GM12878 (cell line): ENCODE measurements around the gene IQCH. TPM values are rescaled to one million over a fixed set of nuclear protein-coding genes. Genes with fewer than 3 reads are reported as not detected.

Experiments
- ATAC-seq: fragments of 200-7000 bp; cut with Tn5 transposase; 3 replicates; pipeline ENCODE4 v1.9.1; 2020; ENCODE audit warnings: mild to moderate bottlenecking, moderate library complexity
- BruUV-seq: library from RNA; stranded (reverse); fragments of 400-500 nt; replicated peaks from 2 replicates; lab custom pipeline; 2021; lab: Mats Ljungman, UMichigan
- CTCF ChIA-PET: fragments of 300-600 bp; sonication (Branson Sonifier 250); formaldehyde crosslinking; extraction: SDS; loops from one replicate; lab custom pipeline; 2021; ENCODE audit warnings: inconsistent platforms; lab: Yijun Ruan, JAX
- POLR2A ChIA-PET: fragments of 350-600 bp; formaldehyde crosslinking; extraction: SDS; loops from one replicate; lab custom pipeline; 2021; ENCODE audit warnings: inconsistent platforms; lab: Charles Lee
- RAD21 ChIA-PET: fragments of 300-600 bp; sonication (Branson Sonifier 250); formaldehyde crosslinking; loops from one replicate; lab custom pipeline; 2023; ENCODE audit warnings: antibody characterized with exemption; ENCODE audit not compliant: unreplicated experiment; lab: Charles Lee
- SMC1A ChIA-PET: fragments of 300-600 bp; sonication (Branson Sonifier 250); formaldehyde crosslinking; loops from one replicate; lab custom pipeline; 2023; ENCODE audit not compliant: unreplicated experiment, uncharacterized antibody; lab: Charles Lee
- DNase-seq: peaks from one replicate; pipeline ENCODE4 v3.0.0-alpha.2; 2011; ENCODE audit warnings: low read depth, low spot score
- FAIRE-seq: peaks from 3 replicates; lab custom pipeline; 2011; peaks lifted over from hg19 to GRCh38; lab: Jason Lieb, UNC
- H2AFZ ChIP-seq: 2 replicates; pipeline ENCODE4 v1.6.0; 2011; ENCODE audit warnings: low read depth, low read length, control low read depth; ENCODE audit not compliant: control insufficient read depth
- H3K27ac ChIP-seq: 2 replicates; pipeline ENCODE4 v1.5.1; 2011; ENCODE audit warnings: control low read depth; ENCODE audit not compliant: control insufficient read depth, insufficient read depth
- H3K27me3 ChIP-seq, 2 experiments: replicated peaks in 1 of 2; 2 replicates each; pipeline versions ENCODE4 v1.6.0 to v1.6.1; 2011; ENCODE audit warnings: low read length in 1 of 2; ENCODE audit not compliant: control insufficient read depth in 2 of 2, insufficient read depth in 2 of 2
- H3K36me3 ChIP-seq, 2 experiments: 2 replicates each; pipeline ENCODE4 v1.5.1; 2011; ENCODE audit warnings: low read length in 1 of 2; ENCODE audit not compliant: control insufficient read depth in 2 of 2, insufficient read depth in 2 of 2
- H3K4me1 ChIP-seq: 2 replicates; pipeline ENCODE4 v1.6.1; 2011; ENCODE audit warnings: mild to moderate bottlenecking, low read length, moderate library complexity, mixed read lengths; ENCODE audit not compliant: control insufficient read depth, insufficient read depth
- H3K4me2 ChIP-seq: 2 replicates; pipeline ENCODE4 v1.6.0; 2011; ENCODE audit warnings: control low read depth; ENCODE audit not compliant: control insufficient read depth, insufficient read depth
- H3K4me3 ChIP-seq: fragments of 200-600 bp; sonication (generic); 2 replicates; pipeline ENCODE4 v1.5.1; 2016
- H3K79me2 ChIP-seq: 2 replicates; pipeline ENCODE4 v1.6.0; 2011; ENCODE audit warnings: low read length; ENCODE audit not compliant: control insufficient read depth, insufficient read depth
- H3K9ac ChIP-seq: 2 replicates; pipeline ENCODE4 v1.8.0; 2011; ENCODE audit warnings: low read length, control low read depth, mixed read lengths; ENCODE audit not compliant: control insufficient read depth, insufficient read depth
- H3K9me3 ChIP-seq: replicated peaks from 3 replicates; pipeline ENCODE4 v1.5.1; 2011; ENCODE audit warnings: mild to moderate bottlenecking, low read length; ENCODE audit not compliant: control insufficient read depth, insufficient read depth
- H4K20me1 ChIP-seq: 2 replicates; pipeline ENCODE4 v1.6.0; 2011; ENCODE audit not compliant: control insufficient read depth, insufficient read depth
- CEBPB ChIP-seq, 2 experiments: fragments of 150-350 bp in 1 of 2; IDR thresholded peaks; 2 replicates each; pipeline ENCODE4 v1.6.1; 2012 to 2014; ENCODE audit warnings: low read depth in 2 of 2, low read length in 2 of 2, borderline replicate concordance in 1 of 2, inconsistent platforms in 1 of 2
- NR2C1 ChIP-seq: fragments of 450-650 bp; IDR thresholded peaks from 2 replicates; pipeline ENCODE4 v1.6.1; 2017; ENCODE audit warnings: antibody characterized with exemption, mild to moderate bottlenecking, moderate library complexity
- RUNX3 ChIP-seq: IDR thresholded peaks from 2 replicates; pipeline ENCODE4 v1.6.1; 2012; ENCODE audit warnings: low read length, inconsistent platforms
- SPI1 ChIP-seq: IDR thresholded peaks from 2 replicates; pipeline ENCODE4 v1.6.1; 2011; ENCODE audit warnings: low read depth, mild to moderate bottlenecking, low read length, moderate library complexity, borderline replicate concordance; ENCODE audit not compliant: insufficient read depth
- ZBTB4 ChIP-seq: fragments of 450-650 bp; formaldehyde crosslinking; IDR thresholded peaks from 2 replicates; pipeline ENCODE4 v1.4.0; 2022; ENCODE audit warnings: mild to moderate bottlenecking, moderate library complexity
- WGBS: methylation state at CpG from one replicate; pipeline ENCODE4 v1.1.6; 2016; ENCODE audit warnings: low lambda C conversion rate; ENCODE audit not compliant: insufficient replicate concordance, insufficient coverage; ENCODE audit errors: missing lambda C conversion rate; 5-methylcytosine and 5-hydroxymethylcytosine counted together
- in situ Hi-C: fragments of 300-500 bp; cut with MboI; formaldehyde crosslinking; loops from 9 replicates; pipeline ENCODE4 v1.14.3; 2018; ENCODE audit warnings: mixed read lengths
- intact Hi-C: fragments of 100-400 bp; cut with micrococcal nuclease; formaldehyde crosslinking; loops from one replicate; pipeline ENCODE4 v1.14.2; 2022; ENCODE audit not compliant: unreplicated experiment
- polyA plus RNA-seq, 11 experiments: library from polyadenylated mRNA; depleted of rRNA in 4 of 11; unstranded in 6 of 11; stranded (reverse) in 5 of 11; fragments of >200 nt; fragmentation: Nextera tagmentation in 4 of 11; fragmentation: Illumina TruSeq in 1 of 11; extraction: Ambion mirVana in 4 of 11; extraction: Trizol in 1 of 11; gene quantifications; 1 replicate in 1 of 11; 2 replicates in 10 of 11; pipeline versions ENCODE4 v1.2.1 to v1.2.3, GENCODE V29; 2011 to 2016; ENCODE audit warnings: inconsistent platforms in 2 of 11, missing spikeins in 2 of 11, low read depth in 1 of 11
- total RNA-seq, 4 experiments: library from RNA; depleted of rRNA in 3 of 4; stranded (reverse); fragments of >200 nt in 3 of 4; fragmentation: Illumina TruSeq in 1 of 4; extraction: Trizol in 1 of 4; gene quantifications; 2 replicates each; pipeline versions ENCODE4 v1.2.1 to v1.2.3, GENCODE V29; 2013 to 2021

IQCH gene
- total and polyA plus RNA-seq, 10 of the 15 experiments (the other 5 are each of a cell fraction or from before 2014, with no cell fraction given), result 0.29 to 1.3 (median 0.99) TPM

GRCh38 chr15:67506775-67507747 lies 252.5 kb downstream of the IQCH start:
- FAIRE-seq, result no peak
- TF ChIP-seq CEBPB (IDR thresholded peaks at IDR 0.05; ENCODE audit: borderline replicate concordance in 1 of 2, low read depth in 2 of 2, low read length in 2 of 2) (no peak), SPI1 (peak; percentile 62; the same call in 1 of the 2 replicates), ZBTB4 (CRISPR knock-in tag) (no peak), NR2C1 (no peak), RUNX3 (no peak)
- TF ChIP-seq, all 136 proteins: peak for 1
- H3K27ac ChIP-seq, result no peak overlapping the region
- ChIA-PET RAD21 (interaction anchor here (0.7 kb wide), 2 partner anchors 14 to 331 kb away, joined by 3 read pairs; no protein-coding TSS in a partner anchor), POLR2A (interaction anchor here (1.0 kb wide), 1 partner anchor 14 kb away, joined by 4 read pairs; no protein-coding TSS in a partner anchor), SMC1A (interaction anchor here (0.7 to 2.0 kb wide), 11 partner anchors 9 to 329 kb away, joined by 3 to 8 read pairs (median 3); partner anchors contain the start of gene C15orf61), CTCF (interaction anchor here (0.8 to 1.8 kb wide), 8 partner anchors 8 to 331 kb away, joined by 3 to 7 read pairs (median 4); partner anchors contain the start of gene C15orf61)
- no peaks in the 10 kb centered on the region for H3K9me3 ChIP-seq
- no peaks in the 10 kb centered on the region for H3K36me3 ChIP-seq
- no TSS peak for BruUV-seq
- no peaks in the 10 kb centered on the region for H4K20me1 ChIP-seq
- H3K27me3 ChIP-seq, result no peaks in the 10 kb centered on the region
- H3K9ac ChIP-seq, result no peak overlapping the region
- in situ Hi-C loops (no loop called here), intact Hi-C loops (no loop called here)
- H3K79me2 ChIP-seq, result no peaks in the 10 kb centered on the region
- no peak overlapping the region for H3K4me3 ChIP-seq
- peak overlapping the region; percentile 18; the same call in 1 of the 2 replicates for H3K4me2 ChIP-seq
- DNase-seq (no peak), ATAC-seq (no peak)
- H3K4me1 ChIP-seq, result peaks cover 17% of the 10 kb centered on the region
- 90% methylated on average over 11 of the region's 11 CpGs for WGBS
- H2AFZ ChIP-seq, result no peak overlapping the region
